ENCODE data around the gene OXGR1.

GRCh38 chr13:97003071-97003470, 8.8 kb upstream of the OXGR1 start:
- no peak for TF ChIP-seq POLR2AphosphoS5 (IDR thresholded peaks at IDR 0.05; ENCODE audit: low read depth, low read length)
- TF ChIP-seq TAF1 (IDR thresholded peaks at IDR 0.05; ENCODE audit: borderline replicate concordance, low read depth, low read length) = no peak
- no peak for TF ChIP-seq POLR2A (IDR thresholded peaks at IDR 0.05; ENCODE audit: low read depth, low read length)
